Body of pancreas (tissue), 4 donors: ENCODE results near the gene ZBTB46. TPM values are rescaled to one million over a fixed set of nuclear protein-coding genes. Genes with fewer than 3 reads are reported as not detected.

Experiments
- ATAC-seq: fragments of 150-250 bp; one replicate; pipeline ENCODE4 v1.9.1; 2016
- DNase-seq, 4 donors: peaks; one replicate each; pipeline ENCODE4 v3.0.0-alpha.2; 2019
- H3K27ac ChIP-seq, 4 donors: fragments of 200-600 bp; sonication (generic); 1 replicate in 3 of 4; 2 replicates in 1 of 4; pipeline versions ENCODE4 v1.5.1 to v1.6.1; 2016 to 2019; ENCODE audit warnings: mild to moderate bottlenecking in 1 of 4, mixed read lengths in 1 of 4, moderate library complexity in 1 of 4
- H3K27me3 ChIP-seq, 2 donors: fragments of 200-600 bp; sonication (generic); one replicate each; pipeline ENCODE4 v1.6.0; 2016; ENCODE audit warnings: mild to moderate bottlenecking in 1 of 2
- H3K36me3 ChIP-seq, 2 donors: fragments of 200-600 bp; sonication (generic); replicated peaks in 1 of 2; 2 replicates each; pipeline ENCODE4 v1.5.1; 2016; ENCODE audit warnings: low read depth in 2 of 2; ENCODE audit not compliant: insufficient read depth in 1 of 2
- H3K4me1 ChIP-seq: fragments of 200-600 bp; sonication (generic); one replicate; pipeline ENCODE4 v1.6.0; 2016
- H3K4me3 ChIP-seq, 2 donors: fragments of 200-600 bp; sonication (generic); 1 replicate in 1 of 2; 2 replicates in 1 of 2; pipeline ENCODE4 v1.5.1; 2016 to 2019
- H3K9me3 ChIP-seq, 3 donors: fragments of 200-600 bp; sonication (generic); 1 replicate in 2 of 3; 2 replicates in 1 of 3; pipeline ENCODE4 v1.5.1; 2016
- POLR2A ChIP-seq, 3 donors: fragments of 450-650 bp; IDR thresholded peaks; one replicate each; pipeline ENCODE4 v1.6.1; 2016; ENCODE audit warnings: antibody characterized with exemption in 3 of 3, mild to moderate bottlenecking in 2 of 3
- WGBS, 2 donors: methylation state at CpG; one replicate each; pipeline ENCODE4 v1.1.5; 2017; 5-methylcytosine and 5-hydroxymethylcytosine counted together
- intact Hi-C: fragments of 100-400 bp; cut with DNase I; formaldehyde crosslinking; loops from one replicate; pipeline ENCODE4 v1.15.1; 2023
- total RNA-seq, 2 donors: library from RNA; depleted of rRNA; stranded (reverse); fragments of >200 nt; gene quantifications; one replicate each; pipeline ENCODE4 v1.1.0, GENCODE V29; 2016
- TF ChIP-seq, protein P1 (sequence below), 7 experiments: fragments of 450-650 bp in 4 of 7; fragments of 200-600 bp in 3 of 7; sonication (generic) in 3 of 7; IDR thresholded peaks; one replicate each; pipeline ENCODE4 v1.5.1; 2016 to 2019; ENCODE audit warnings: antibody characterized with exemption in 7 of 7

Gene ZBTB46
- total RNA-seq, 2 donors from 2014 or later: 4.3 to 5.4 TPM

DNA sequence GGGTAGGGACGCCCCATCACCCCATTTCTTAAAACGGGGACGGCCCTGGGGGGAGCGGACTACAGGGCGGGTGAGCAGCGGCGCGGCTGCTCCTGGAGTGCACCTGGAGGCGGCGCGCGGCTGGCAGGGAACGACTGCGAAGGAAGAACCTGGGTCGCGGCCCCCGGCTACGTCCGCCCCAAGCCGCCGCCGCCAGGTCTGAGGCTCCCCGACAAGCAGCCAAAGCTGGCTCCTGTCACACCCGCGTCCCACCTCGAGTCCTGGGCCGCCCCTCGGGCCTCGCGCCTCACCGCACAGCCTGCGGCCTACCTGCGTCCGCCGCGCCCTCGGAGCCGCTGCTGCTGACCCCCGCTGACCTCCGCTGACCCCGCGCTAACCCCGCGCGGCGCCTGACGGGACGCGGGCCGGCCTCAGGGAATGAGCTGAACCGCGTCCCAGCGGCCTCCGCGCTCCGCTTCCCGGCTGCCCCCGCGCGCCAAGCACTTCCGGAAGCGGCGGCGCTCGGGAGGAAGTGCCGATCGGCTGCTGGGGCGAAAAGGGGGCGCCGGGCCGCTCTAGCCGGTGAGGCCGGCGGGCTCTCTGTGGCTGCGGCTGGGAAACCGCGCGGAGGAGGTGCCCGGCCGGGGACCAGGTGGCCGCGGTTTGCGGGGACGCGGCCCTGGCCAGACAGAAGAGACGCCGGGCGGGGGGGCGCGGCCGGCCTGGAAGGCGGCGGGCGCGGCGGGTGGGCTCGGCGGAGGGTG is 123.3 kb downstream of the ZBTB46 start, which contains the start of the genes ARFRP1 and ZGPAT:
Gene ARFRP1, minus strand, starts transcription at position 419 of the 743 bp plus-strand sequence. CDS start 885 bp downstream, outside the sequence.
Gene ZGPAT, plus strand, starts transcription at position 482 of the 743 bp plus-strand sequence. CDS start 542 bp downstream, outside the sequence.
- 1% methylated on average over 51 of the region's 98 CpGs; no CpG with 5 or more reads in 1 of the 2 donors for WGBS, 2 donors

DNA sequence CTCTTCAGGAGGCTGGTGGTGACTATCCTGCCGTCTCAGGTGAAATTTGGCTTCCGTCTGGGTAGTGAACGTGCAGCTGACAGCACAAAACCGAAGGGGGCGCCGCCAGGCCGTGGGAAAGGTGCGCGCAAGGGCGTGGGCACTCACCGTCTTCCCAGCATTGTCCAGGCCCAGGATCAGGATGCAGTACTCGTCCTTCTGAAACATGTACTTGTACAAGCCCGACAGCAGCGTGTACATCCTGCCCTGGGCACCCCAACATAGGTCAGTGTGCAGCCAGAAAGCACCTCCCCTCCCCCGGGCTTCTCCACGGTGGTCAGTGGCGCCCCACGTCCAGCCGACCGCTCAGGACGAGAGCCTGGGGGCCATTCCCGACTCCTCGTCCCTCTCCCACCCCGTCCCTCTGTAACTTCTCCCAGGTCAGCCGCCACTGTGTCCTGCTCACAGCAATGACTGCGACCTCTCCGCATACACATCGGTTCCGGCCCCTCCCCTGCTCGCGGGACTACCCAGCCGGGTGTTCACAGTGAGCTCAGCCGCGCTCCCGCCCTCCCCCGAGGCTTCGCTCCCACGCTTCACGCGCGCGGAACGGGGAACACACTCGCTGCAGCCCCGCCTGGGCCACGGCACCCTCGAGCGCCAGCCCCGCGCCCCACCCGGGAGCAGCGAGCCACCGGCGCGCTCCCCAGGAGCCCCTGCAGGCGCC is 124.1 kb downstream of the ZBTB46 start:
- intact Hi-C loops: no loop called here
- H3K36me3 ChIP-seq: peaks cover 0 to 6% of the 10 kb centered on the region in 2 donors
- peak; percentile 31 for ATAC-seq

More for the DNA sequence above, 123.3 kb downstream of the ZBTB46 start, which contains the start of the genes ARFRP1 and ZGPAT:
- H3K4me3 ChIP-seq: peak within 1 kb of the TSS; percentile 67 to 88
- no peaks in the 10 kb centered on the region for H3K27me3 ChIP-seq
- H3K9me3 ChIP-seq: no peaks in the 10 kb centered on the region
- peaks cover 24% of the 10 kb centered on the region for H3K4me1 ChIP-seq
- H3K27ac ChIP-seq: peak within 1 kb of the TSS; percentile 69 to 83 (median 78)
- H3K36me3 ChIP-seq: peaks cover 0 to 9% of the 10 kb centered on the region in 2 donors
- peak; percentile 87 to 93 (median 89) for DNase-seq
- intact Hi-C loops: no loop called here
- TF ChIP-seq POLR2A (IDR thresholded peaks at IDR 0.05): peak; percentile 13 to 58 (median 54)
- TF ChIP-seq, protein P1, sequence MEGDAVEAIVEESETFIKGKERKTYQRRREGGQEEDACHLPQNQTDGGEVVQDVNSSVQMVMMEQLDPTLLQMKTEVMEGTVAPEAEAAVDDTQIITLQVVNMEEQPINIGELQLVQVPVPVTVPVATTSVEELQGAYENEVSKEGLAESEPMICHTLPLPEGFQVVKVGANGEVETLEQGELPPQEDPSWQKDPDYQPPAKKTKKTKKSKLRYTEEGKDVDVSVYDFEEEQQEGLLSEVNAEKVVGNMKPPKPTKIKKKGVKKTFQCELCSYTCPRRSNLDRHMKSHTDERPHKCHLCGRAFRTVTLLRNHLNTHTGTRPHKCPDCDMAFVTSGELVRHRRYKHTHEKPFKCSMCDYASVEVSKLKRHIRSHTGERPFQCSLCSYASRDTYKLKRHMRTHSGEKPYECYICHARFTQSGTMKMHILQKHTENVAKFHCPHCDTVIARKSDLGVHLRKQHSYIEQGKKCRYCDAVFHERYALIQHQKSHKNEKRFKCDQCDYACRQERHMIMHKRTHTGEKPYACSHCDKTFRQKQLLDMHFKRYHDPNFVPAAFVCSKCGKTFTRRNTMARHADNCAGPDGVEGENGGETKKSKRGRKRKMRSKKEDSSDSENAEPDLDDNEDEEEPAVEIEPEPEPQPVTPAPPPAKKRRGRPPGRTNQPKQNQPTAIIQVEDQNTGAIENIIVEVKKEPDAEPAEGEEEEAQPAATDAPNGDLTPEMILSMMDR (IDR thresholded peaks at IDR 0.05): peak in 1 of 7 experiments; percentile 20
- peak; percentile 96 for ATAC-seq

DNA sequence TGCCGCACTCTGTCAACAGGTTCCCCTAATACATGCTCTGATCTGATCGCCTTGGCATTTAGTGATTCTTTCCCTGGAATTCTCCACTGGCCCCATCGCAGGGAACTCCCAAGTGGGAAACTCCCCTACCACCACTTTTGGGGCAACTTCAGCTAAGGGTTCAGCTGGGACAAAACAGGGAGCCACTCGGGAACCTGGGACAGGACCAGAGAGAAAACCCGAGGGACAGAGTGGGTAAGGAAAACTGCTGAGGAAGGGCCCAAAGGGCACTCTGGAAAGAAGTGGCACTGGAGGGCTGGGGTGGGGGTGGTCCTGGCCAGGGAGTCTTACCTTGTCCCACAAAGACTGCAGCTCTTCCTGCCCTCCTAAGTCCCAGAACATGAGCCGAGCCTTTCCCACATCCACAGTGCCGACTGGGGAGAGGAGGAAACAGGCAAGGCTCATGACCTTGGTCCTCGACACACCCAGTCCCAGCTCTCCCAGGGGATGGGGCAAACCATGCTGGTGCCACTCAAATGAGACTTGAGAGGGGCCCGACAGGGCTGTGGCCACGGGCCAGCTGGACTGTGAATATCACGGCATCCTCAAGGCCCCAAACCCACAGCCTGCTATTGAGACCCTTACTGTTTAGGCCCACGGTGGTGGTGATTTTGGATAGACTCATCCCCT is 124.9 kb downstream of the ZBTB46 start:
- Histone ChIP-seq H3K9me3 (no peaks in the 10 kb centered on the region), H3K36me3 (peaks cover 0 to 4% of the 10 kb centered on the region in 2 donors), H3K27ac (no peak overlapping the region), H3K4me3 (no peak overlapping the region), H3K4me1 (peaks cover 24% of the 10 kb centered on the region), H3K27me3 (no peaks in the 10 kb centered on the region)
- intact Hi-C loops: no loop called here
- DNase-seq: no peak
- ATAC-seq: no peak
- 58 to 61% methylated on average over 9 to 12 of the region's 12 CpGs for WGBS, 2 donors
- TF ChIP-seq POLR2A (IDR thresholded peaks at IDR 0.05): no peak
- TF ChIP-seq, protein P1 (IDR thresholded peaks at IDR 0.05): no peak

More for the DNA sequence above, 124.1 kb downstream of the ZBTB46 start:
- H3K4me3 ChIP-seq: peak overlapping the region; percentile 67 to 88
- peak; percentile 33 to 42 (median 41) for DNase-seq
- H3K9me3 ChIP-seq: no peaks in the 10 kb centered on the region
- H3K4me1 ChIP-seq: peaks cover 24% of the 10 kb centered on the region
- 2 to 4% methylated on average over 9 to 56 of the region's 56 CpGs for WGBS, 2 donors
- no peaks in the 10 kb centered on the region for H3K27me3 ChIP-seq
- no peak for TF ChIP-seq POLR2A (IDR thresholded peaks at IDR 0.05)
- TF ChIP-seq, protein P1 (IDR thresholded peaks at IDR 0.05): peak in 2 of 7 experiments; percentile 8 to 26
- peak overlapping the region; percentile 69 to 83 (median 78) for H3K27ac ChIP-seq

DNA sequence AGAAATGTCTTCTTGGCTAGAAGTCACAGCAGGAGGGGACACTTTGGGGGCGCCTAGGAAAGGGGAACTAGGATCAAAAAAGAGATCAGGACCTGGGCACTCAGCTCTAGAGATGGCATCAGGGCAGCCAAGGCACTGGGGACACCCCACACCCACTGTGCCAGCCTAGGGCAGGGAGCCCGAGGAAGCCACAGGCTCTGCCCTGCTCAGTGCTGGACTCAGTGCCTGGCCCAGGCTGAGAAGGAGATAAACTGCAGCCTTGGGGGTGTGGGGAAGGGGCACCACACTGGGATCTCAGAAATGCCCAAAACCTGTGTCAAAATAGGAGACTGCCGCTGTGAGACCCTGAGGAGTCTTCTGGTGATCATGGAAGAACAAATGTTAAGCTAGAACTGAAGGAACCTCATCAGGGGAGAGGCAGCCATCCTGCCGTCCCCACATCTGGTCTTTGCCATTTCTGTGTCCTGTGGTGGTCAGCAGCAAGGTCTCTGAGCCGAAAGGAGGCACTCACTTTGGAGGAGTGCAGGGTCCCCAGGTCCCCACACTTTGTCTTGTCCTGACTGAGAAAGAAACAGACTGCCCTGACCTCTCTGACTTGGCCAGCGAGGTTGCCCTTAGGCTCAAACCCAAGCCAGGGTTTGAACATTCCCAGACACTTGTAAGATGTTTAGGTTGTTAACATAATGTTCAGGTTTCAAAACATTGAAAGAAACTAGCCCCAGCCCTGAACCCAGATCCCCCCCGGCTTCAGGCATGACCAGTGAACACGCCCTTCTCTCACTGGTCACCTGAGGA is 125.6 kb downstream of the ZBTB46 start:
- intact Hi-C loops: no loop called here
- TF ChIP-seq, protein P1 (IDR thresholded peaks at IDR 0.05): no peak
- no peak for TF ChIP-seq POLR2A (IDR thresholded peaks at IDR 0.05)
- Histone ChIP-seq H3K4me3 (no peak overlapping the region), H3K4me1 (peaks cover 24% of the 10 kb centered on the region), H3K27ac (no peak overlapping the region), H3K27me3 (no peaks in the 10 kb centered on the region), H3K9me3 (no peaks in the 10 kb centered on the region), H3K36me3 (peaks cover 0 to 3% of the 10 kb centered on the region in 2 donors)
- DNase-seq: no peak
- 80 to 89% methylated on average over 7 to 8 of the region's 8 CpGs for WGBS, 2 donors
- ATAC-seq: no peak
